Measurements from ENCODE around the gene UBE3B. TPM values are rescaled to one million over a fixed set of nuclear protein-coding genes. Genes with fewer than 3 reads are reported as not detected.
A peak's percentile ranks its signal among the peaks of the same experiment; 100 is the strongest.
"Not testable (repeated sequence)": the region's sequence is repeated elsewhere in the genome, so short reads cannot be mapped to it uniquely, and the experiment has no call there.

The UBE3B gene, protein sequence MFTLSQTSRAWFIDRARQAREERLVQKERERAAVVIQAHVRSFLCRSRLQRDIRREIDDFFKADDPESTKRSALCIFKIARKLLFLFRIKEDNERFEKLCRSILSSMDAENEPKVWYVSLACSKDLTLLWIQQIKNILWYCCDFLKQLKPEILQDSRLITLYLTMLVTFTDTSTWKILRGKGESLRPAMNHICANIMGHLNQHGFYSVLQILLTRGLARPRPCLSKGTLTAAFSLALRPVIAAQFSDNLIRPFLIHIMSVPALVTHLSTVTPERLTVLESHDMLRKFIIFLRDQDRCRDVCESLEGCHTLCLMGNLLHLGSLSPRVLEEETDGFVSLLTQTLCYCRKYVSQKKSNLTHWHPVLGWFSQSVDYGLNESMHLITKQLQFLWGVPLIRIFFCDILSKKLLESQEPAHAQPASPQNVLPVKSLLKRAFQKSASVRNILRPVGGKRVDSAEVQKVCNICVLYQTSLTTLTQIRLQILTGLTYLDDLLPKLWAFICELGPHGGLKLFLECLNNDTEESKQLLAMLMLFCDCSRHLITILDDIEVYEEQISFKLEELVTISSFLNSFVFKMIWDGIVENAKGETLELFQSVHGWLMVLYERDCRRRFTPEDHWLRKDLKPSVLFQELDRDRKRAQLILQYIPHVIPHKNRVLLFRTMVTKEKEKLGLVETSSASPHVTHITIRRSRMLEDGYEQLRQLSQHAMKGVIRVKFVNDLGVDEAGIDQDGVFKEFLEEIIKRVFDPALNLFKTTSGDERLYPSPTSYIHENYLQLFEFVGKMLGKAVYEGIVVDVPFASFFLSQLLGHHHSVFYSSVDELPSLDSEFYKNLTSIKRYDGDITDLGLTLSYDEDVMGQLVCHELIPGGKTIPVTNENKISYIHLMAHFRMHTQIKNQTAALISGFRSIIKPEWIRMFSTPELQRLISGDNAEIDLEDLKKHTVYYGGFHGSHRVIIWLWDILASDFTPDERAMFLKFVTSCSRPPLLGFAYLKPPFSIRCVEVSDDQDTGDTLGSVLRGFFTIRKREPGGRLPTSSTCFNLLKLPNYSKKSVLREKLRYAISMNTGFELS
- total RNA-seq: 30.5 and 35.5 TPM in 2 replicates
- 20.1 and 22.7 TPM in 2 replicates for polyA plus RNA-seq

GRCh38 chr12:109477185-109477962 is at the start of gene UBE3B, which contains the start of gene KCTD10:
UBE3B (plus strand) TSS chr12:109477634; CDS start chr12:109483552, 5,918 bp downstream.
KCTD10 (minus strand) TSS chr12:109477300; CDS start chr12:109477262, 38 bp downstream.
- under 1% methylated on average over 51 of the region's 54 CpGs for WGBS (ENCODE audit: low lambda C conversion rate, missing lambda C conversion rate)
- H3K4me1 ChIP-seq (ENCODE audit: insufficient read depth): peaks cover 4% of the 10 kb centered on the region
- no peaks in the 10 kb centered on the region for H3K36me3 ChIP-seq (replicated peaks; ENCODE audit: insufficient read depth, low read depth)
- peak; percentile 95 for DNase-seq (ENCODE audit: low spot score)
- peak within 1 kb of the TSS; percentile 91 for H3K4me2 ChIP-seq
- no peaks in the 10 kb centered on the region for H3K27me3 ChIP-seq
- peaks cover 76% of the 10 kb centered on the region for H3K79me2 ChIP-seq
- peak within 1 kb of the TSS; percentile 80 for H2AFZ ChIP-seq
- TF ChIP-seq, protein P1, sequence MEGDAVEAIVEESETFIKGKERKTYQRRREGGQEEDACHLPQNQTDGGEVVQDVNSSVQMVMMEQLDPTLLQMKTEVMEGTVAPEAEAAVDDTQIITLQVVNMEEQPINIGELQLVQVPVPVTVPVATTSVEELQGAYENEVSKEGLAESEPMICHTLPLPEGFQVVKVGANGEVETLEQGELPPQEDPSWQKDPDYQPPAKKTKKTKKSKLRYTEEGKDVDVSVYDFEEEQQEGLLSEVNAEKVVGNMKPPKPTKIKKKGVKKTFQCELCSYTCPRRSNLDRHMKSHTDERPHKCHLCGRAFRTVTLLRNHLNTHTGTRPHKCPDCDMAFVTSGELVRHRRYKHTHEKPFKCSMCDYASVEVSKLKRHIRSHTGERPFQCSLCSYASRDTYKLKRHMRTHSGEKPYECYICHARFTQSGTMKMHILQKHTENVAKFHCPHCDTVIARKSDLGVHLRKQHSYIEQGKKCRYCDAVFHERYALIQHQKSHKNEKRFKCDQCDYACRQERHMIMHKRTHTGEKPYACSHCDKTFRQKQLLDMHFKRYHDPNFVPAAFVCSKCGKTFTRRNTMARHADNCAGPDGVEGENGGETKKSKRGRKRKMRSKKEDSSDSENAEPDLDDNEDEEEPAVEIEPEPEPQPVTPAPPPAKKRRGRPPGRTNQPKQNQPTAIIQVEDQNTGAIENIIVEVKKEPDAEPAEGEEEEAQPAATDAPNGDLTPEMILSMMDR (IDR thresholded peaks at IDR 0.05; ENCODE audit: poor library complexity): no peak
- H3K4me3 ChIP-seq: peak within 1 kb of the TSS; percentile 79
- no peaks in the 10 kb centered on the region for H3K9me2 ChIP-seq (replicated peaks; ENCODE audit: insufficient read depth)
- no peaks in the 10 kb centered on the region for H3K9me3 ChIP-seq (ENCODE audit: low read depth)
- peaks cover 16% of the 10 kb centered on the region for H4K20me1 ChIP-seq (ENCODE audit: insufficient read depth, poor library complexity, severe bottlenecking)
- H3K27ac ChIP-seq: peak within 1 kb of the TSS; percentile 97

DNA sequence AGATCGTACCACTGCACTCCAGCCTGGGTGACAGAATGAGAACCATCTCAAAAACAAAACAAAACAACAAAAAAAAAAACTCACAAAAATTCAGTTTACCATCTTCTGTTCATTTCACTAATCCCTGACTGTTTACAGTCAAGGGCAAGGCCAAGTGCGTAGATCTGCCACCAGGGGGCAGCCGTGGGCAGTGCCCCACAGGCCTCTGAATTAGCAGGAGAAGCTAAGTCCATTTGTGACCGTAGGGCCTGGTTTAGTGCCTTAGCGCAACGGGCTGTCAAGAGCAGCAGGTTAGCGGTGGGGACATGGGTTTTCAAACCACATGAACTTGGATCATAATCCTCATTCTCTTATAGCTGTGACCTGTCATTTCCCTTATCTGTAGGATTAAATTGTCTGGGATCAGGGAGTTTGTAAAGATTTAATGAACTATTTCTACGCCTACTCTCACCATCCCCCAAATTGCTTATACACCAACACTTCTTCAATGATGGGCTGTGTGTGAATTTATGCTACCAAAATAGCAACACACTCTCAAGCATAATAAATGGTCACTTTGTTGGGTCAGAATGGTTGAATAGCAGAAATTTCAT is 49.3 kb upstream of the UBE3B start:
- Histone ChIP-seq H3K79me2 (no peaks in the 10 kb centered on the region), H3K4me2 (no peak overlapping the region), H3K9me2 (replicated peaks; ENCODE audit: insufficient read depth) (no peaks in the 10 kb centered on the region), H2AFZ (no peak overlapping the region), H4K20me1 (ENCODE audit: insufficient read depth, poor library complexity, severe bottlenecking) (no peaks in the 10 kb centered on the region), H3K27ac (no peak overlapping the region), H3K27me3 (no peaks in the 10 kb centered on the region), H3K9me3 (ENCODE audit: low read depth) (no peaks in the 10 kb centered on the region), H3K36me3 (replicated peaks; ENCODE audit: insufficient read depth, low read depth) (no peaks in the 10 kb centered on the region), H3K4me3 (no peak overlapping the region), H3K4me1 (ENCODE audit: insufficient read depth) (no peaks in the 10 kb centered on the region)
- DNase-seq (ENCODE audit: low spot score): peak; percentile 87
- WGBS (ENCODE audit: low lambda C conversion rate, missing lambda C conversion rate): 22% methylated on average over 8 of the region's 8 CpGs
- TF ChIP-seq, protein P1 (IDR thresholded peaks at IDR 0.05; ENCODE audit: poor library complexity): peak; percentile 93
- no peak for TF ChIP-seq EZH2phosphoT487 (IDR thresholded peaks at IDR 0.05; ENCODE audit: low read depth, severe bottlenecking, unreplicated experiment)
- no peak for TF ChIP-seq EZH2 (IDR thresholded peaks at IDR 0.05; ENCODE audit: borderline replicate concordance)

- H3K9me2 ChIP-seq (replicated peaks; ENCODE audit: insufficient read depth); H3K4me2 ChIP-seq; H3K4me3 ChIP-seq; H3K79me2 ChIP-seq; H3K9me3 ChIP-seq (ENCODE audit: low read depth); H3K27me3 ChIP-seq; H4K20me1 ChIP-seq (ENCODE audit: insufficient read depth, poor library complexity, severe bottlenecking); DNase-seq (ENCODE audit: low spot score); H3K4me1 ChIP-seq (ENCODE audit: insufficient read depth); H3K36me3 ChIP-seq (replicated peaks; ENCODE audit: insufficient read depth, low read depth); H2AFZ ChIP-seq; H3K27ac ChIP-seq: not testable (repeated sequence)
- WGBS (ENCODE audit: low lambda C conversion rate, missing lambda C conversion rate): 93% methylated on average over 3 of the region's 3 CpGs
Measured at GRCh38 chr12:109428804-109429203, 48.6 kb upstream of the UBE3B start.

Data from hepatocyte (in vitro differentiated cells).